GM19099 (cell line): ENCODE results near the gene FBXO27.

Experiments used
- POLR2A ChIP-seq: IDR thresholded peaks from 3 replicates; pipeline ENCODE4 v1.6.1; 2011; ENCODE audit warnings: low read depth; ENCODE audit not compliant: insufficient read length; ENCODE audit errors: extremely low read depth

FBXO27 gene

DNA sequence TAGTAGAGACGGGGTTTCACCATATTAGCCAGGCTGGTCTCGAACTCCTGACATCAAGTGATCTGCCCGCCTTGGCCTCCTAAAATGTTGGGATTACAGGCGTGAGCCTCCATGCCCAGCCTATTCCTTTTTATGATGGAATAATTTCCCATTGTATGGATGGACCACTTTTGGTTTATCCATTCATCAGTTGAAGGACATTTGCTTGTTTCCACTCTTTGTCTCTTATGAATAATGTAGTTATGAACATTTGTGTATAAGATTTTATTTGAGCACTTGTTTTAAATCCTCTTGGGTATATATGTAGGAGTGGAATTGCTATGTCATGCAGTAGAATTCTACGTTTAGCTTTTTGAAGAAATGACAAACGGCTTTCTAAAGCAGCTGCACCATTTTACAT is 23.3 kb downstream of the FBXO27 start:
- no peak for TF ChIP-seq POLR2A

- TF ChIP-seq POLR2A: no peak
These were observed 24.2 kb downstream of the FBXO27 start for GRCh38 chr19:39008137-39008536.

GRCh38 chr19:39007096-39007495 is 25.3 kb downstream of the FBXO27 start:
- TF ChIP-seq POLR2A: no peak

GRCh38 chr19:39004403-39004802 is 27.9 kb downstream of the FBXO27 start:
- TF ChIP-seq POLR2A: no peak

- no peak for TF ChIP-seq POLR2A
These were observed 28.6 kb downstream of the FBXO27 start for GRCh38 chr19:39003796-39004195.

- no peak for TF ChIP-seq POLR2A
These were observed 29.2 kb downstream of the FBXO27 start for GRCh38 chr19:39003188-39003587.

DNA sequence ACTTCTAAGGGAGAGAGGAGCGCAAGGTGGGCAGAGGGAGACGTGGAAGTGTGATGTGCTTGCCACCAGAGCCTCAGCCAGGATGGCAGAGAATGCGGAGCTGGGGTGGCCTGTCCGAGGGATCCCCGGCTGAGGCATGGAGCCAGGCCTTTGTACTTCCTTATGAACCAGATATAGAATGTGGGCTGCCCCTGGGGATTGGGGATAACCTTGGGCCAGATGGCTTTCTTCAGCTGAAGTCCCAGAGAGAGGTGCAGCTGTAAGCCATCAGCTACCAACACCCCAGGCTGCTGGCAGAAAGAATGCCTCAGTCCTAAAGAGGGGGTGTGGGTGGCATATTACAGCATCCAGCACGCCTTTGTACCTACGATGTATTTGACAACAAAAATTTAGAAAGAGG is 31.3 kb downstream of the FBXO27 start:
- no peak for TF ChIP-seq POLR2A

DNA sequence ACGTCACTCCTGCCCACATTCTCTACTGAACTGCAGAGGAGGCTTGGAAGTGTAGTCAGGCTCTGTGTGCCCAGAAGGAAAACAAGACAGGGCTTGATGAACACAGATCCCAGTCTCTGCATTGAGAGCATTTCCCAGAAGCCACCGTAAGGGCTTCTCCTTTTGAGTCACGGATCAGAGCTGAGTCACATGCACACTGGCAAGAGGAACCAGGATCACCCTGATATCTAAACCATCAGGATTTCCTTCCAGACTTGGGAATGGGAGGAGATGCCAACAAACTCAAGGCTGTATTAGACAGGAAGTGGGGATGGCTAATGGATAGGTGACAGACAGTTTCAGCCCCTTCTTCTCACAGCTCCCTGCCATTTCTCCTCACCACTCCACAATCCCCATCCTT is 39.1 kb downstream of the FBXO27 start:
- TF ChIP-seq POLR2A: no peak

DNA sequence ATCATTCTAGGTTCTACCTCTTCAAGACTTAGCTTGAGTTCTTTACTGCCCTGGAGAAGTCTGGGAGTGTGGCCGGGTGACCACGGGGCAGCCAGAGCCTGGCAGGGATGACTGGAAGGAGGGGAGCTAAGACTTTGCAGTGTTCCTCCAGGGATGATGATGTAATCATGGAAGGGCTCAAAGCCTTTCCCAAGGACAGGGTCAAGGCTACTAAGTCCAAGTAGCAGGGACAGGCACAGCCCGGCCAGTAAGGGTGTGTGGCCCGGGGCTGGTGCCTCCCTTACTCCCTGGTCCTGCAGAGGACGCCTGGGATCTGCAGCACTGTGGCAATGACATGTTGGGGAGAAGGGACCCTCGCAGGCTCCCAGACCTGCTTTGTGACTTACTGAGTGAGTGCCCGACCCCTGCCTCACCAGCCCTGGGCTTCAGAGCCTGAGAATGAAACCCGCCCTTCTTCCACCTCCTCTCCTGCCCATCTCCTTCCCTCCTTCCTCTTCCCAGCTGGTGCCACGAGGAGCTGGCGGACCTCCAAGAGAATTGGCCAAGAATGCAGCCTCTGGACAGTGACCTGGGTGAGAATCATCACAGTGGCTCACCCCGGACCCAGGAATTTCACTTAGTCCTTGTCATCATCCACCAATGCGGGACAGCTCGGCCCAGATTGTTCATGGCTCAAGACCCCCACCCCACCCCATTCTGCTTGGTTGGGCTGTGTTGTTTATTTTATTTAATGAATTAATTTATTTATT is 41.2 kb downstream of the FBXO27 start:
- TF ChIP-seq POLR2A: no peak

GRCh38 chr19:38989066-38989605 is 43.2 kb downstream of the FBXO27 start:
- TF ChIP-seq POLR2A: no peak

DNA sequence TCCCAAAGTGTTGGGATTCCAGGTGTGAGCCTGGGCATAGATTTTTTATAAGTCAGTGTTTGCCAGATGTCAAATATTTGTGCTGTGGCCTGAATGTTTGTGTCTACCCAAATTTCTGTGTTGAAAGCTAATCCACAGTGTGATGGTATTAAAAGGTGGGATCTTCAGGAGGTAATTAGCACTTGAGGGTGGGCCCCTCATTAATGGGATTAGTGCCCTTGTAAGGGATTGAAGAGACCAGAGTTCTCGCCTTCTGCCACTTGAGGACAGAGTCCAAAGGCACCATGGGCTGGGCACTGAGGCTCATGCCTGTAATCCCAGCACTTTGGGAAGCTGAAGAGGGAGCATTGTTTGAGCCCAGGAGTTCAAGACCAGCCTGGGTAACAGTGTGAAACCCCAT is 47.1 kb downstream of the FBXO27 start:
- TF ChIP-seq POLR2A: no peak

GRCh38 chr19:38980583-38981374 is 51.6 kb downstream of the FBXO27 start:
- TF ChIP-seq POLR2A: no peak

- no peak for TF ChIP-seq POLR2A
These were observed 52.5 kb downstream of the FBXO27 start for GRCh38 chr19:38979812-38980211.

- no peak for TF ChIP-seq POLR2A
These were observed 54.0 kb downstream of the FBXO27 start for GRCh38 chr19:38978326-38978689.

- no peak for TF ChIP-seq POLR2A
These were observed 54.7 kb downstream of the FBXO27 start for GRCh38 chr19:38977445-38978325.

- TF ChIP-seq POLR2A: no peak
These were observed 56.5 kb downstream of the FBXO27 start for GRCh38 chr19:38975861-38976271.
